DMS53 treated with DMSO at 0.1 percent for 48 hours (cell line): ENCODE results near the gene RERE.
A peak's percentile ranks its signal among the peaks of the same experiment; 100 is the strongest.
"Not testable (repeated sequence)": the region's sequence is repeated elsewhere in the genome, so short reads cannot be mapped to it uniquely, and the experiment has no call there.

ENCODE experiments used
- DNase-seq: peaks from one replicate; lab custom pipeline; 2025; ENCODE audit not compliant: unreplicated experiment; lab: John Stamatoyannopoulos, UW

The RERE gene

GRCh38 chr1:8754247-8754650 is 63.2 kb downstream of the RERE start:
- no peak for DNase-seq

- DNase-seq: no peak
Measured at GRCh38 chr1:8753736-8754135, 63.7 kb downstream of the RERE start.

- DNase-seq: no peak
Measured at GRCh38 chr1:8752921-8753713, 64.3 kb downstream of the RERE start.

- DNase-seq: no peak
Measured at GRCh38 chr1:8752411-8752810, 65.0 kb downstream of the RERE start.

GRCh38 chr1:8751984-8752383 is 65.5 kb downstream of the RERE start:
- no peak for DNase-seq

GRCh38 chr1:8747879-8748825 is 69.3 kb downstream of the RERE start:
- no peak for DNase-seq

GRCh38 chr1:8746554-8746953 is 70.9 kb downstream of the RERE start:
- no peak for DNase-seq

- no peak for DNase-seq
Measured at GRCh38 chr1:8745749-8746390, 71.6 kb downstream of the RERE start.

- no peak for DNase-seq
Measured at GRCh38 chr1:8745346-8745745, 72.1 kb downstream of the RERE start.

GRCh38 chr1:8742022-8742924 is 75.2 kb downstream of the RERE start:
- DNase-seq: peak; percentile 34

GRCh38 chr1:8740034-8740449 is 77.4 kb downstream of the RERE start:
- DNase-seq: no peak

GRCh38 chr1:8739377-8739776 is 78.1 kb downstream of the RERE start:
- no peak for DNase-seq

GRCh38 chr1:8736927-8737326 is 80.5 kb downstream of the RERE start:
- DNase-seq: no peak

- no peak for DNase-seq
Measured at GRCh38 chr1:8733484-8733883, 84.0 kb downstream of the RERE start.

- DNase-seq: no peak
Measured at GRCh38 chr1:8731162-8731561, 86.3 kb downstream of the RERE start.

GRCh38 chr1:8728464-8728863 is 89.0 kb downstream of the RERE start:
- no peak for DNase-seq

GRCh38 chr1:8727809-8728213 is 89.6 kb downstream of the RERE start:
- no peak for DNase-seq

GRCh38 chr1:8727316-8727715 is 90.1 kb downstream of the RERE start:
- not testable (repeated sequence) for DNase-seq

GRCh38 chr1:8726801-8727186 is 90.6 kb downstream of the RERE start:
- DNase-seq: not testable (repeated sequence)

GRCh38 chr1:8723010-8723409 is 94.4 kb downstream of the RERE start:
- DNase-seq: no peak
